ENCODE measurements around the gene CTNND2.

CTNND2 gene

GRCh38 chr5:11719888-11720481, 184.3 kb downstream of the CTNND2 start:
- TF ChIP-seq, protein P1, sequence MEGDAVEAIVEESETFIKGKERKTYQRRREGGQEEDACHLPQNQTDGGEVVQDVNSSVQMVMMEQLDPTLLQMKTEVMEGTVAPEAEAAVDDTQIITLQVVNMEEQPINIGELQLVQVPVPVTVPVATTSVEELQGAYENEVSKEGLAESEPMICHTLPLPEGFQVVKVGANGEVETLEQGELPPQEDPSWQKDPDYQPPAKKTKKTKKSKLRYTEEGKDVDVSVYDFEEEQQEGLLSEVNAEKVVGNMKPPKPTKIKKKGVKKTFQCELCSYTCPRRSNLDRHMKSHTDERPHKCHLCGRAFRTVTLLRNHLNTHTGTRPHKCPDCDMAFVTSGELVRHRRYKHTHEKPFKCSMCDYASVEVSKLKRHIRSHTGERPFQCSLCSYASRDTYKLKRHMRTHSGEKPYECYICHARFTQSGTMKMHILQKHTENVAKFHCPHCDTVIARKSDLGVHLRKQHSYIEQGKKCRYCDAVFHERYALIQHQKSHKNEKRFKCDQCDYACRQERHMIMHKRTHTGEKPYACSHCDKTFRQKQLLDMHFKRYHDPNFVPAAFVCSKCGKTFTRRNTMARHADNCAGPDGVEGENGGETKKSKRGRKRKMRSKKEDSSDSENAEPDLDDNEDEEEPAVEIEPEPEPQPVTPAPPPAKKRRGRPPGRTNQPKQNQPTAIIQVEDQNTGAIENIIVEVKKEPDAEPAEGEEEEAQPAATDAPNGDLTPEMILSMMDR (IDR thresholded peaks at IDR 0.05; ENCODE audit: insufficient read depth, missing control alignments): peak; percentile 57
- FAIRE-seq (no peak), DNase-seq (ENCODE audit: insufficient read length, low spot score) (no peak)

DNA sequence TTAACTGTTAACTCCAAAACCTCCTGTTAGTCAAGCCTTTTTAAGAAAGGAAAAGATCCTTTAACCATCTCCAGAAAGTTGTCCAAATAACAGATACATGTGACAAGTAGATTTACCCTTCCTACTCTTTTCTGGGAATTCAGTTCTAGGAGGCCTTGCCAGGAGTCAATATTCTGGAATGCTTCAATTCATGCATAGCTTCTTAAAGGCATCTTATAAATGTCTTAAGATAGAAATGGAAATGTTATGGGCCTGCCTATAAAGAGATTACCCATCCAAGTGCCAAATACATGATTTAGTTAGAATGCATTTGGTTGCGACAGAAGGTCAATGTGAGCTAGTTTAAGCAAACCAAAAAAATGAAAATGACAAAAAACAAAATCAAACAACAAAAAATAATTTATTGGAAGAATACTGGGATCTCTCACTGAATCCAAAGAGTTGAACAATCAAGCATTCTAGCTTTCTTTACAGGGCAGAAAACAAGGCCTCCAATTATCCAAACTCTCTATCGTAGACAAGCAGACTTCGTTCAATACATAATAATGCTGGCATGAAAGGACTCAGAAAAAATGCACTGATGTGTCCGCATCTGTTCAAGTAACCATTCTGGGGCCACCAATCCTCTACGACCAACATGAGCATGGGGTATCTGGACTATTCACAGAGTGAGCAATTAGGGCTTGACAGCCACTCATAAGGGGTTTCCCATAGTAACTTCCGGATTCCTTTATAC, 188.6 kb downstream of the CTNND2 start:
- DNase-seq (ENCODE audit: insufficient read length, low spot score) (no peak), FAIRE-seq (no peak)
- TF ChIP-seq, protein P1 (IDR thresholded peaks at IDR 0.05; ENCODE audit: insufficient read depth, missing control alignments): no peak

DNA sequence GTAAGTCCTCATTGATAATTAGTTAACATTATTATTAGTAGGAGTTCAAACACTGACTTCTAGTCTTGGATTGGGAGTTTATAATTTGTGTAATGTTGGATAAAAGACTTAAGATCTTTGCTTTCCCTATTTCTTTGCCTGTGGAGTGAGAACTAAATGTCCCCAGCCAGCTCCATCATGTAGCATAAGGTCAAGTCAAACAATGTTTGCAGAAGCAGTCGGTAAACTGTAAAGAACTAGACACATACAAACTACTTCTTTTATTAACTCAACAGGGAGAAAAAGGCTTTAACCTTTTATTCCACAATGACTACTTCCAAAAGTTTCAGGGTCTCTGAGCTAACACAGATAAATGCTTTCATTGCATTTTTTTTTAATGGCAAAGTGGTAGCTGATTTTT, 192.3 kb downstream of the CTNND2 start:
- TF ChIP-seq, protein P1 (IDR thresholded peaks at IDR 0.05; ENCODE audit: insufficient read depth, missing control alignments): no peak
- DNase-seq (ENCODE audit: insufficient read length, low spot score): no peak
- FAIRE-seq: no peak

- no peak for DNase-seq (ENCODE audit: insufficient read length, low spot score)
- TF ChIP-seq, protein P1 (IDR thresholded peaks at IDR 0.05; ENCODE audit: insufficient read depth, missing control alignments): no peak
- FAIRE-seq: no peak
These were observed 195.2 kb downstream of the CTNND2 start for GRCh38 chr5:11709021-11709420.

DNA sequence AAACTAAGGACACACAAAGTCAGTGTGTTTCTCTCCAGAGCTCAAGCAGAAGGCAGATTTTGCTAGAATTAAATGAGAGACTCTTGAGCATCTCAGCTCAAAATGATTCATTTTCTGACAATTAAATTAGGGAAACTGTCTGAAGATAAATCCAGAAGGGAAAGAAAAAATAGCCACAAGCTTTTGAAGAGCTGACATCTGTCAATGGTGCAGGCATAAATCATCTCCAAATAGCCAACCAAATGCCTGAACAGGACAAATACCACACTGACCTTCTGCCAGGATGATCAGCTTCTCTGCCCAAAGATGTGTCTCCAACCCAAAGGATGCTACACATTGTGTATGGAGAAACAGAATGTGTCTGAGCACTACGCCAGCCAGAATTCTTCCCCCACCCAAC, 199.3 kb downstream of the CTNND2 start:
- no peak for DNase-seq (ENCODE audit: insufficient read length, low spot score)
- no peak for FAIRE-seq
- TF ChIP-seq, protein P1 (IDR thresholded peaks at IDR 0.05; ENCODE audit: insufficient read depth, missing control alignments): no peak

DNA sequence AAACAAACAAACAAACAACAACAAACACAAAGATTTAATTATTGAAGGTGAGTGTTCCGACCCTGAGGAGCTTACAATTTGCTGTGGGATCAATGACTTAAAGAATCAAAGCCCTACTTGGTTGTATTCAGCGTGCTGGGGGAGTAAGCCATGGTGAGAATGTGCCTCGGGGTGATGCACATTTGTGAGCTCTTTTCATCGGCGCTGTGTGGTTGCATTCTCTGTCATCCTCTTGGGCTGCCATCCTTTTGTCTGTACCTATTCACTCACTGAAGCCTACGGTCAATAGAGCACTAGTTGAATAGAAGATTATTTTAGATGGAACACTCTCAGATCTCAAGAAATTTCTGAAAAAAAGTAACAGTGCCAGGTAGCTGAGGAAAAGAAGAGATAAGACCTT, 203.9 kb downstream of the CTNND2 start:
- FAIRE-seq: no peak
- DNase-seq (ENCODE audit: insufficient read length, low spot score): no peak
- TF ChIP-seq, protein P1 (IDR thresholded peaks at IDR 0.05; ENCODE audit: insufficient read depth, missing control alignments): no peak

DNA sequence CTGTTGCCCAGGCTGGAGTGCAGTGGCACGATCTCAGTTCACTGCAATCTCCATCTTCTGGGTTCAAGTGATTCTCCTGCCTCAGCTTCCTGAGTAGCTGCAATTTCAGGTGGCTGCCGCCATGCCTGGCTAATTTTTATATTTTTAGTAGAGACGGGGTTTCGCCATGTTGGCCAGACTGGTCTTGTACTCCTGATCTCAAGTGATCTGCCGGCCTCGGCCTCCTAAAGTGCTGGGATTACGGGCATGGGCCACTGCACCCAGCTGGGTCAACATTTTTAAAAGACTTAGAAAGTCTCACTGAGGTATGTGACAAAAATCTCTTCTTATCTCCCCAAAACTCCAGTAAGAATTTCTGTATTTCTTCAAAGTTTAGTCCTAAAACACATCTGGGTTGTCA, 211.6 kb downstream of the CTNND2 start:
- no peak for DNase-seq (ENCODE audit: insufficient read length, low spot score)
- TF ChIP-seq, protein P1 (IDR thresholded peaks at IDR 0.05; ENCODE audit: insufficient read depth, missing control alignments): no peak
- no peak for FAIRE-seq

Data from D721Med (cell line).